Progenitor cell of endocrine pancreas (in vitro differentiated cells): ENCODE data around the gene ULK4. TPM values are rescaled to one million over a fixed set of nuclear protein-coding genes. Genes with fewer than 3 reads are reported as not detected.
A peak's percentile ranks its signal among the peaks of the same experiment; 100 is the strongest.

Experiments
- DNase-seq: peaks from one replicate; pipeline ENCODE4 v3.0.0; 2021; ENCODE audit warnings: low spot score; ENCODE audit not compliant: unreplicated experiment
- H3K27ac Mint-ChIP-seq: 2 replicates; pipeline ENCODE4 v1.8.0; 2021; ENCODE audit warnings: mild to moderate bottlenecking, moderate library complexity, mixed read lengths
- H3K27me3 Mint-ChIP-seq: 2 replicates; pipeline ENCODE4 v1.8.0; 2021; ENCODE audit warnings: mixed read lengths
- H3K36me3 Mint-ChIP-seq: 2 replicates; pipeline ENCODE4 v1.8.0; 2022; ENCODE audit warnings: mixed read lengths; ENCODE audit not compliant: insufficient read depth
- H3K4me1 Mint-ChIP-seq: 2 replicates; pipeline ENCODE4 v1.8.0; 2021; ENCODE audit warnings: low read depth, mixed read lengths
- H3K4me3 Mint-ChIP-seq: 2 replicates; pipeline ENCODE4 v1.8.0; 2021; ENCODE audit warnings: low read depth, mild to moderate bottlenecking, moderate library complexity, mixed read lengths
- H3K9me3 Mint-ChIP-seq: 2 replicates; pipeline ENCODE4 v1.8.0; 2021; ENCODE audit warnings: low read depth, mixed read lengths
- total RNA-seq: library from RNA; stranded (reverse); gene quantifications from 2 replicates; pipeline ENCODE4 v1.2.1, GENCODE V29; 2021
- TF ChIP-seq, protein P1 (sequence below): fragments of 200-600 bp; sonication (generic); IDR thresholded peaks from one replicate; pipeline ENCODE4 v1.5.0; 2021; ENCODE audit warnings: antibody characterized with exemption, mild to moderate bottlenecking; ENCODE audit not compliant: unreplicated experiment

ULK4 gene
- total RNA-seq, 1 donor from 2014 or later: 14.2 TPM

DNA sequence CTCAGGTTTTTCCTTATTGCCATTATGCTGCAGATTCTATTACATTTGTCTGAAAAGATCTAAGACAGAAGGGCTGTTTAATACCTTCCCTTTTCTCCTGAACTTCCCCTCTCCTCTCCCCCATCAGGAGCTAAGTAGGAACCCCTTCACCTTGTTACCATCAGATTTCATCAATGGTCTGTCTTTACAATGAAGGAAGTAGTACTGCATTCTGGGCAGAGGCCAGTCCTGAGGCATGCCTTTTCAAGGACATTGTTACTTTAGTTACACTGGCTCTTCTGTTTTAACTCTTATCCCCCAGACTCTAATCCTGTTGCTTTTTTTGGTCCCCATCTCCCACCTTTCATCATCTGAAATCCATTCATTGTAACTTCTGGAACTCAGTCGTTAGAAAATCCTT is 754.5 kb downstream of the ULK4 start:
- Mint-ChIP-seq H3K27me3 (no peaks in the 10 kb centered on the region), H3K4me3 (peak overlapping the region; percentile 28), H3K9me3 (peaks cover 4% of the 10 kb centered on the region), H3K27ac (peak overlapping the region; percentile 50), H3K4me1 (peaks cover 50% of the 10 kb centered on the region), H3K36me3 (peaks cover 10% of the 10 kb centered on the region)
- DNase-seq: no peak
- TF ChIP-seq, protein P1, sequence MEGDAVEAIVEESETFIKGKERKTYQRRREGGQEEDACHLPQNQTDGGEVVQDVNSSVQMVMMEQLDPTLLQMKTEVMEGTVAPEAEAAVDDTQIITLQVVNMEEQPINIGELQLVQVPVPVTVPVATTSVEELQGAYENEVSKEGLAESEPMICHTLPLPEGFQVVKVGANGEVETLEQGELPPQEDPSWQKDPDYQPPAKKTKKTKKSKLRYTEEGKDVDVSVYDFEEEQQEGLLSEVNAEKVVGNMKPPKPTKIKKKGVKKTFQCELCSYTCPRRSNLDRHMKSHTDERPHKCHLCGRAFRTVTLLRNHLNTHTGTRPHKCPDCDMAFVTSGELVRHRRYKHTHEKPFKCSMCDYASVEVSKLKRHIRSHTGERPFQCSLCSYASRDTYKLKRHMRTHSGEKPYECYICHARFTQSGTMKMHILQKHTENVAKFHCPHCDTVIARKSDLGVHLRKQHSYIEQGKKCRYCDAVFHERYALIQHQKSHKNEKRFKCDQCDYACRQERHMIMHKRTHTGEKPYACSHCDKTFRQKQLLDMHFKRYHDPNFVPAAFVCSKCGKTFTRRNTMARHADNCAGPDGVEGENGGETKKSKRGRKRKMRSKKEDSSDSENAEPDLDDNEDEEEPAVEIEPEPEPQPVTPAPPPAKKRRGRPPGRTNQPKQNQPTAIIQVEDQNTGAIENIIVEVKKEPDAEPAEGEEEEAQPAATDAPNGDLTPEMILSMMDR: no peak

DNA sequence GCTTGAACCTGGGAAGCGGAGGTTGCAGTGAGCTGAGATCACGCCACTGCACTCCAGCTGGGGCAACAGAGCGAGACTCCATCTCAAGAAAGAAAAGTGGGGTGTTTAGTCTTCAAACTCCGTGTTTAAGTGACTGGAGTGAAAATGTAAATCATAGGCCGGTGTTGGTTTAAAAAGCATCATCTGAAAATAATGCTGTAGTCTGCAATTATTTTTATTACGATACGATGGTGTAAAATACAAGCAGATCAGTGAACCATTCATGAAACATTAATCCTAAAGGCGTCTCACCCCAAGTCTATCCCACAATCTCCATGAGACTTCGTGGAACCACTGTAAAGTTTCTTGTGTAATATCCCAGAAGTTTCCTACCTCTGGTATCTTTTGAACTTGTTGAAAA is 756.3 kb downstream of the ULK4 start:
- no peak overlapping the region for H3K4me3 Mint-ChIP-seq

DNA sequence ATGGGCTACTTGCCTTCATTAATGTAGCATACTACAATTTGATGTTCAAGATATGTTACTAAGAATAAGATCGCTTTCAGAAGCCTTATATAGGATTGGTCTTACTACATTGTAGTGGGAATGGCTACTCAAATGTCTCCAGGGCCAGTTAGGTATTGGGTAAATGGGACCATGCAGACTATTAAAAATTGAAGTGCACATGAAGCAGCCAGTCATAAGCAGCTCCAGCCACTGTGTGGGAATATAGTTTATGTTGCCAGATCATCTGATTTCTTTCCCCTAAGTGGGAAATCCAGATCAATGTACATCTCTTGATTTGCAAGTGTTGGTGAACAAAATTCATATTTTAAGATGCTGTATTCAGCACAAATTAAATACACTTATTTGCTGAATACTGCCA is 757.5 kb downstream of the ULK4 start:
- TF ChIP-seq, protein P1: no peak
- H3K4me1 Mint-ChIP-seq: peaks cover 65% of the 10 kb centered on the region
- no peaks in the 10 kb centered on the region for H3K27me3 Mint-ChIP-seq
- no peak overlapping the region for H3K4me3 Mint-ChIP-seq
- H3K9me3 Mint-ChIP-seq: peaks cover under 1% of the 10 kb centered on the region
- no peak overlapping the region for H3K27ac Mint-ChIP-seq
- DNase-seq: no peak
- peaks cover 5% of the 10 kb centered on the region for H3K36me3 Mint-ChIP-seq

More for the DNA sequence above, 756.3 kb downstream of the ULK4 start:
- DNase-seq: no peak
- Mint-ChIP-seq H3K36me3 (peaks cover 9% of the 10 kb centered on the region), H3K27ac (no peak overlapping the region), H3K9me3 (peaks cover 4% of the 10 kb centered on the region), H3K4me1 (peaks cover 65% of the 10 kb centered on the region), H3K27me3 (no peaks in the 10 kb centered on the region)
- TF ChIP-seq, protein P1: no peak

DNA sequence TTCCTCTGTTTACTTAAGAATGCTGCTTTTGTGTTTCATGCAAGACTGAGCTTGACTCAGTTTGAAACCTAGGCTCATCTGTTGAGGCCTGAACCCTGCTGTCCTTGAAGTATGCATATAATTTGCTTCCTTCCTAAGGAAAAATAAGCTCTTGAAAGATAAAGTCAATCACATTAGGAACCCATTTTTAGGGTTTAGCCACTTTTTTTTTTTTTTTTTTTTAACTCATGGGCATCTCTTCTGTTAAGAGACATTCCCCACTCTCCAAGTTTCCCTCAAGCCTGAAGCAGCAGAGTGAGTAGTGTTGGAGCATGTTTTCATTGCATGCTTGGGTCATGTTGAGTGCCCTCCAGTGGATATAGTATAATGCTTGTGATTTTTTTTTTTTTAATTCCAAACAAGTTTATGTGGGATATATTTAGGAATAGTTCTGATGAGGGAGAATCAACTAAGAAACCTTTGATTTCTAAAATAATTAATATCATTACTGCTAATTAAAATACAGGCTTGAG is 759.0 kb downstream of the ULK4 start:
- DNase-seq: no peak
- Mint-ChIP-seq H3K4me1 (peaks cover 62% of the 10 kb centered on the region), H3K4me3 (peak overlapping the region; percentile 91), H3K9me3 (no peaks in the 10 kb centered on the region), H3K36me3 (peaks cover 1% of the 10 kb centered on the region), H3K27me3 (no peaks in the 10 kb centered on the region), H3K27ac (no peak overlapping the region)
- TF ChIP-seq, protein P1: peak; percentile 55

DNA sequence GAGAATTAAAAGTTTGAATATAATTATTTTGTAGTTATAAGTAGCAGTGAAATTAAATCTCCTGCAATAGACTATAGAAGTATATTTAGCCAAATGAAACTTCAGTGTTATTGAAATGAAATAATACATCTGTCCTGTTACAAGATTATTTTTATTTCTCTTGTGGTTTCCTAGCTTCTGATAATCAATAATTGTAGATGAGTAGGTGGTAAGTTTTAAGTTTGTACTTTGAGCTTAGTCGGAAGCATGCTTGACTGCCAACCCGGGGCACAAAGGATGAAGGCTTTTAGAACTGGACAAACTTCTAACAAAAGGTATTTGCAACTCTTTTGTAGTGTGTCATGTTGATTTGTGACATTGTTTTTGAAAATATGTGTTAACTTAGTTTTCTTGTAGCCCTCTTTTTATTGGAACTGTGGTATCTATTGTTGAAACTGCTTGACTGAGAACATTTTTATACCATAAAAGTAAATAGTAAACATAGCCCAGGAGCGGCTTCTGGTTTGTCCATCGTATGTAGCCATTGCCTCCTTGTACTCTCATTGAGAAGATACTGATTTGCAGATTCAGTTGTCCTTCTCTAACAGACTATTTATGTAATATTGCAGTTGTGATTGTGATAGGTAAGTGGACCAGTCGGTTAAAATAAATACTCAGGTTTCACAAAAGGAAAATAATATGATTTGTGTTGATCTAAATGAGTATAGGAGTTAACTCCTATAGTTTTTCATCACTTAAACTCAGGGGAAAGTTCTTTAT is 759.6 kb downstream of the ULK4 start:
- Mint-ChIP-seq H3K4me3 (peak overlapping the region; percentile 91), H3K27me3 (no peaks in the 10 kb centered on the region), H3K36me3 (peaks cover 1% of the 10 kb centered on the region), H3K27ac (peak overlapping the region; percentile 31), H3K9me3 (no peaks in the 10 kb centered on the region), H3K4me1 (peaks cover 55% of the 10 kb centered on the region)
- TF ChIP-seq, protein P1: no peak
- DNase-seq: no peak
